Left lung (tissue), 10 donors: ENCODE measurements around the gene ESRP2. TPM values are rescaled to one million over a fixed set of nuclear protein-coding genes. Genes with fewer than 3 reads are reported as not detected.

Source experiments
- ATAC-seq: fragments of 200-7000 bp; cut with Tn5 transposase; one replicate; pipeline ENCODE4 v1.9.1; 2020; ENCODE audit warnings: moderate library complexity
- DNase-seq, 4 donors: peaks; one replicate each; pipeline ENCODE4 v3.0.0-alpha.2; 2013 to 2020
- H3K27ac ChIP-seq, 2 donors: fragments of 200-600 bp; sonication (generic) in 1 of 2; one replicate each; pipeline versions ENCODE4 v1.5.0 to v1.8.0; 2020 to 2021
- H3K27me3 ChIP-seq, 2 donors: fragments of 200-600 bp; sonication (generic) in 1 of 2; one replicate each; pipeline versions ENCODE4 v1.5.0 to v1.8.0; 2020 to 2021
- H3K36me3 ChIP-seq, 2 donors: fragments of 200-600 bp; sonication (generic) in 1 of 2; one replicate each; pipeline versions ENCODE4 v1.5.0 to v1.8.0; 2020 to 2021
- H3K4me1 ChIP-seq, 2 donors: fragments of 200-600 bp; one replicate each; pipeline ENCODE4 v1.8.0; 2021
- H3K4me3 ChIP-seq, 2 donors: fragments of 200-600 bp; sonication (generic) in 1 of 2; one replicate each; pipeline versions ENCODE4 v1.5.0 to v1.8.0; 2020 to 2021; ENCODE audit warnings: mild to moderate bottlenecking in 1 of 2
- H3K9me3 ChIP-seq, 2 donors: fragments of 200-600 bp; sonication (generic) in 1 of 2; one replicate each; pipeline versions ENCODE4 v1.5.0 to v1.8.0; 2020 to 2021
- intact Hi-C, 2 donors: fragments of 100-400 bp; cut with DNase I; formaldehyde crosslinking; loops; one replicate each; pipeline versions ENCODE4 v1.11.2 to v1.14.2; 2022
- microRNA-seq, 2 donors: library from miRNA; unstranded; fragments of <30 nt; microRNA quantifications; one replicate each; pipeline ENCODE4, GENCODE V29; 2019
- polyA plus RNA-seq, 6 donors: library from polyadenylated mRNA; unstranded; fragments of 120-200 nt; gene quantifications; one replicate each; pipeline ENCODE4 v1.2.1, GENCODE V29; 2013; ENCODE audit not compliant: insufficient read length in 6 of 6
- total RNA-seq, 2 donors: library from RNA; stranded (reverse); fragmentation: NEBNext Ultra II Directional; extraction: Animal tissue kit (Norgen Biotek cat#: 25700); gene quantifications; one replicate each; pipeline ENCODE4 v1.2.1, GENCODE V29; 2021
- TF ChIP-seq, protein P1 (sequence below), 2 donors: fragments of 200-600 bp; sonication (generic) in 1 of 2; IDR thresholded peaks; one replicate each; pipeline versions ENCODE4 v1.5.0 to v1.8.0; 2021; ENCODE audit warnings: antibody characterized with exemption in 2 of 2
- donor health status: DM: no; HTN: yes; CAD: no.
- donor health status: DM: no; HTN: no; CAD: no.

Gene ESRP2
- total and polyA plus RNA-seq, 8 donors, result 45.7 to 62.6 (median 54.2) TPM

GRCh38 chr16:68183046-68183445 is 52.9 kb downstream of the ESRP2 start:
- intact Hi-C loops, result no loop called here
- no peak for DNase-seq
- Histone ChIP-seq H3K27ac (no peak overlapping the region), H3K36me3 (peaks cover 0 to 79% of the 10 kb centered on the region in 2 donors), H3K4me1 (no peaks in the 10 kb centered on the region), H3K4me3 (no peak overlapping the region), H3K27me3 (no peaks in the 10 kb centered on the region), H3K9me3 (no peaks in the 10 kb centered on the region)
- no peak for ATAC-seq
- TF ChIP-seq, protein P1, sequence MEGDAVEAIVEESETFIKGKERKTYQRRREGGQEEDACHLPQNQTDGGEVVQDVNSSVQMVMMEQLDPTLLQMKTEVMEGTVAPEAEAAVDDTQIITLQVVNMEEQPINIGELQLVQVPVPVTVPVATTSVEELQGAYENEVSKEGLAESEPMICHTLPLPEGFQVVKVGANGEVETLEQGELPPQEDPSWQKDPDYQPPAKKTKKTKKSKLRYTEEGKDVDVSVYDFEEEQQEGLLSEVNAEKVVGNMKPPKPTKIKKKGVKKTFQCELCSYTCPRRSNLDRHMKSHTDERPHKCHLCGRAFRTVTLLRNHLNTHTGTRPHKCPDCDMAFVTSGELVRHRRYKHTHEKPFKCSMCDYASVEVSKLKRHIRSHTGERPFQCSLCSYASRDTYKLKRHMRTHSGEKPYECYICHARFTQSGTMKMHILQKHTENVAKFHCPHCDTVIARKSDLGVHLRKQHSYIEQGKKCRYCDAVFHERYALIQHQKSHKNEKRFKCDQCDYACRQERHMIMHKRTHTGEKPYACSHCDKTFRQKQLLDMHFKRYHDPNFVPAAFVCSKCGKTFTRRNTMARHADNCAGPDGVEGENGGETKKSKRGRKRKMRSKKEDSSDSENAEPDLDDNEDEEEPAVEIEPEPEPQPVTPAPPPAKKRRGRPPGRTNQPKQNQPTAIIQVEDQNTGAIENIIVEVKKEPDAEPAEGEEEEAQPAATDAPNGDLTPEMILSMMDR (IDR thresholded peaks at IDR 0.05), result no peak

- intact Hi-C loops, result no loop called here
- peaks cover 0 to 68% of the 10 kb centered on the region in 2 donors for H3K36me3 ChIP-seq
- no peaks in the 10 kb centered on the region for H3K27me3 ChIP-seq
- no peaks in the 10 kb centered on the region for H3K4me1 ChIP-seq
- ATAC-seq (no peak), DNase-seq (no peak)
- H3K4me3 ChIP-seq, result no peak overlapping the region
- H3K27ac ChIP-seq, result no peak overlapping the region
- TF ChIP-seq, protein P1 (IDR thresholded peaks at IDR 0.05), result no peak
- no peaks in the 10 kb centered on the region for H3K9me3 ChIP-seq
Observed at GRCh38 chr16:68179855-68180254, 56.1 kb downstream of the ESRP2 start.

- ATAC-seq (no peak), DNase-seq (no peak)
- H3K36me3 ChIP-seq, result peaks cover 0 to 68% of the 10 kb centered on the region in 2 donors
- no peak overlapping the region for H3K4me3 ChIP-seq
- H3K27ac ChIP-seq, result no peak overlapping the region
- no peaks in the 10 kb centered on the region for H3K9me3 ChIP-seq
- TF ChIP-seq, protein P1 (IDR thresholded peaks at IDR 0.05), result no peak
- intact Hi-C loops, result no loop called here
- H3K27me3 ChIP-seq, result no peaks in the 10 kb centered on the region
- H3K4me1 ChIP-seq, result no peaks in the 10 kb centered on the region
Observed at GRCh38 chr16:68179196-68179795, 56.6 kb downstream of the ESRP2 start.

Small RNA genes within 50 kb of the gene (microRNA-seq; reads per million reads assigned to microRNA genes)
- gene MIR6773, result 0 to 0.34 reads per million in 2 donors

Other genes starting within 250 kb of the ESRP2 start
- gene DPEP2, start 236.6 kb downstream of the ESRP2 start, total RNA-seq, result 10 to 100 TPM in 1 of 2 donors, 1 to 10 TPM in 1; 7.3 to 12.6 TPM
- gene DPEP2, start 236.6 kb downstream of the ESRP2 start, polyA plus RNA-seq, result 1 to 10 TPM; 2.3 to 3.7 (median 3.2) TPM
- gene DPEP2NB, start 220.2 kb downstream of the ESRP2 start, total RNA-seq, result not detected
- gene DPEP2NB, start 220.2 kb downstream of the ESRP2 start, polyA plus RNA-seq, result not detected
- gene DDX28, start 212.9 kb downstream of the ESRP2 start, total RNA-seq, result 10 to 100 TPM in 1 of 2 donors, 1 to 10 TPM in 1; 6.7 to 10.5 TPM
- gene DDX28, start 212.9 kb downstream of the ESRP2 start, polyA plus RNA-seq, result 1 to 10 TPM; 5.1 to 7.4 (median 6.8) TPM
- gene DUS2, start 212.8 kb downstream of the ESRP2 start, total RNA-seq, result 10 to 100 TPM; 16.2 to 22.4 TPM
- gene DUS2, start 212.8 kb downstream of the ESRP2 start, polyA plus RNA-seq, result 10 to 100 TPM; 13.9 to 19.2 (median 16.4) TPM
- gene NFATC3, start 150.8 kb downstream of the ESRP2 start, total RNA-seq, result 10 to 100 TPM; 58.5 to 65.8 TPM
- 10 to 100 TPM; 34.6 to 42.9 (median 38.4) TPM for gene NFATC3, start 150.8 kb downstream of the ESRP2 start, polyA plus RNA-seq
- gene PLA2G15, start 9.2 kb upstream of the ESRP2 start, total RNA-seq, result 10 to 100 TPM; 34.5 to 35.1 TPM
- gene PLA2G15, start 9.2 kb upstream of the ESRP2 start, polyA plus RNA-seq, result 10 to 100 TPM; 10.9 to 12.8 (median 11.8) TPM
- gene SLC7A6, start 28.4 kb upstream of the ESRP2 start, total RNA-seq, result 10 to 100 TPM; 47.4 to 55.6 TPM
- 10 to 100 TPM in 5 of 6 donors, 1 to 10 TPM in 1; 9.6 to 15.5 (median 10.4) TPM for gene SLC7A6, start 28.4 kb upstream of the ESRP2 start, polyA plus RNA-seq
- gene SLC7A6OS, start 74.8 kb upstream of the ESRP2 start, total RNA-seq, result 10 to 100 TPM; 11.7 to 17.0 TPM
- 10 to 100 TPM; 21.8 to 24.4 (median 22.2) TPM for gene SLC7A6OS, start 74.8 kb upstream of the ESRP2 start, polyA plus RNA-seq
- gene PRMT7, start 74.9 kb upstream of the ESRP2 start, total RNA-seq, result 10 to 100 TPM; 29.0 to 35.4 TPM
- gene PRMT7, start 74.9 kb upstream of the ESRP2 start, polyA plus RNA-seq, result 10 to 100 TPM; 52.0 to 66.3 (median 55.3) TPM
- 1 to 10 TPM in 1 of 2 donors, under 1 TPM in 1; 0.79 to 2.3 TPM for gene SMPD3, start 212.4 kb upstream of the ESRP2 start, total RNA-seq
- gene SMPD3, start 212.4 kb upstream of the ESRP2 start, polyA plus RNA-seq, result 1 to 10 TPM; 2.6 to 3.7 (median 3.2) TPM